SU-DHL-6 (cell line): Measurements from ENCODE around the gene ABR.
"Not testable (repeated sequence)": the region's sequence is repeated elsewhere in the genome, so short reads cannot be mapped to it uniquely, and the experiment has no call there.

Experiments
- H2AFZ ChIP-seq: fragments of 200-600 bp; sonication (generic); 2 replicates; pipeline ENCODE4 v1.6.1; 2014; ENCODE audit warnings: low read depth, mild to moderate bottlenecking, moderate library complexity, mixed read lengths, antibody characterized with exemption, low read length; ENCODE audit not compliant: severe bottlenecking
- H3F3A ChIP-seq: fragments of 200-600 bp; shearing (Covaris generic); 2 replicates; pipeline ENCODE4 v1.6.0; 2016; ENCODE audit warnings: antibody characterized with exemption, mild to moderate bottlenecking; ENCODE audit not compliant: insufficient read depth
- H3K27ac ChIP-seq: fragments of 200-600 bp; sonication (generic); 2 replicates; pipeline ENCODE4 v1.5.1; 2016; ENCODE audit warnings: low read depth, mild to moderate bottlenecking, low read length, moderate library complexity, mixed read lengths
- H3K27me3 ChIP-seq: fragments of 200-600 bp; sonication (generic), shearing (Covaris generic); 2 replicates; pipeline ENCODE4 v1.6.0; 2014; ENCODE audit warnings: mild to moderate bottlenecking, low read length
- H3K36me3 ChIP-seq: fragments of 200-600 bp; sonication (generic); 2 replicates; pipeline ENCODE4 v1.6.1; 2014; ENCODE audit warnings: mild to moderate bottlenecking, low read length, mixed read lengths
- H3K4me2 ChIP-seq: fragments of 300-600, 200-600 bp; shearing (Covaris generic), sonication (generic); 2 replicates; pipeline ENCODE4 v1.6.0; 2014; ENCODE audit warnings: low read length, low read depth, mild to moderate bottlenecking; ENCODE audit not compliant: poor library complexity, severe bottlenecking
- H3K4me3 ChIP-seq: fragments of 200-600 bp; sonication (generic); 2 replicates; pipeline ENCODE4 v1.5.1; 2014; ENCODE audit warnings: antibody characterized with exemption, low read length, mild to moderate bottlenecking, mixed read lengths; ENCODE audit not compliant: insufficient read depth, poor library complexity, severe bottlenecking
- H3K79me2 ChIP-seq: fragments of 200-600 bp; sonication (generic); 2 replicates; pipeline ENCODE4 v1.6.1; 2014; ENCODE audit warnings: mild to moderate bottlenecking, low read length, moderate library complexity; ENCODE audit not compliant: insufficient read depth
- H3K9ac ChIP-seq: fragments of 200-600 bp; sonication (generic); 2 replicates; pipeline ENCODE4 v1.7.0; 2014; ENCODE audit warnings: mild to moderate bottlenecking, low read length
- H3K9me2 ChIP-seq: fragments of 200-600 bp; sonication (generic); replicated peaks from 2 replicates; pipeline ENCODE4 v1.6.1; 2014; ENCODE audit warnings: low read length; ENCODE audit not compliant: insufficient read depth
- H3K9me3 ChIP-seq: fragments of 200-600 bp; sonication (generic); 2 replicates; pipeline ENCODE4 v1.6.1; 2014; ENCODE audit warnings: low read length, mixed read lengths; ENCODE audit not compliant: insufficient read depth
- H4K20me1 ChIP-seq: fragments of 200-600 bp; sonication (generic); 2 replicates; pipeline ENCODE4 v1.6.1; 2014; ENCODE audit warnings: low read depth, mild to moderate bottlenecking, antibody characterized with exemption, low read length, moderate library complexity, mixed read lengths
- CTCF ChIP-seq: fragments of 200-600 bp; sonication (generic); IDR thresholded peaks from one replicate; pipeline ENCODE4 v1.5.1; 2017; ENCODE audit warnings: antibody characterized with exemption, mild to moderate bottlenecking, low read length, moderate library complexity; ENCODE audit not compliant: insufficient read depth, poor library complexity, severe bottlenecking
- EZH2phosphoT487 ChIP-seq: fragments of 200-600 bp; sonication (generic), shearing (Covaris generic); conservative IDR thresholded peaks from 2 replicates; pipeline ENCODE4 v1.6.1; 2018; ENCODE audit warnings: mild to moderate bottlenecking, antibody characterized with exemption, low read length, moderate library complexity, mixed read lengths

The ABR gene

GRCh38 chr17:1076982-1077302 lies 102.8 kb downstream of the ABR start:
- no peaks in the 10 kb centered on the region for H3K36me3 ChIP-seq
- H3K27ac ChIP-seq = no peak overlapping the region
- H4K20me1 ChIP-seq = no peaks in the 10 kb centered on the region
- H3K4me2 ChIP-seq = no peak overlapping the region
- no peak overlapping the region for H3K9ac ChIP-seq
- no peaks in the 10 kb centered on the region for H3K27me3 ChIP-seq
- H2AFZ ChIP-seq = no peak overlapping the region
- no peaks in the 10 kb centered on the region for H3K9me2 ChIP-seq
- H3K9me3 ChIP-seq = no peaks in the 10 kb centered on the region
- no peaks in the 10 kb centered on the region for H3F3A ChIP-seq
- no peaks in the 10 kb centered on the region for H3K79me2 ChIP-seq
- no peak overlapping the region for H3K4me3 ChIP-seq
- TF ChIP-seq CTCF = no peak
- TF ChIP-seq EZH2phosphoT487 = no peak

- Histone ChIP-seq H3K4me3 (no peak overlapping the region), H3K79me2 (no peaks in the 10 kb centered on the region), H3K36me3 (no peaks in the 10 kb centered on the region), H3K4me2 (no peak overlapping the region), H3K27ac (no peak overlapping the region), H3K27me3 (no peaks in the 10 kb centered on the region), H3F3A (no peaks in the 10 kb centered on the region), H3K9ac (no peak overlapping the region), H3K9me2 (no peaks in the 10 kb centered on the region), H4K20me1 (no peaks in the 10 kb centered on the region), H2AFZ (no peak overlapping the region), H3K9me3 (no peaks in the 10 kb centered on the region)
- no peak for TF ChIP-seq CTCF
- TF ChIP-seq EZH2phosphoT487 = no peak
Measured at GRCh38 chr17:1076299-1076981, 103.3 kb downstream of the ABR start.

GRCh38 chr17:1074886-1075605 lies 104.7 kb downstream of the ABR start:
- Histone ChIP-seq H3F3A (no peaks in the 10 kb centered on the region), H3K79me2 (no peaks in the 10 kb centered on the region), H2AFZ (no peak overlapping the region), H3K9me2 (no peaks in the 10 kb centered on the region), H3K9ac (no peak overlapping the region), H3K36me3 (no peaks in the 10 kb centered on the region), H3K27ac (no peak overlapping the region), H3K9me3 (no peaks in the 10 kb centered on the region), H3K4me3 (no peak overlapping the region), H4K20me1 (no peaks in the 10 kb centered on the region), H3K27me3 (no peaks in the 10 kb centered on the region), H3K4me2 (no peak overlapping the region)
- TF ChIP-seq EZH2phosphoT487 = no peak
- TF ChIP-seq CTCF = no peak

GRCh38 chr17:1073963-1074625 lies 105.7 kb downstream of the ABR start:
- not testable (repeated sequence) for H3F3A ChIP-seq, H3K79me2 ChIP-seq, H2AFZ ChIP-seq, H3K9me3 ChIP-seq, H3K9me2 ChIP-seq, H3K27ac ChIP-seq, H3K4me3 ChIP-seq, H4K20me1 ChIP-seq, H3K9ac ChIP-seq, H3K4me2 ChIP-seq, H3K27me3 ChIP-seq, H3K36me3 ChIP-seq
